Kidney (tissue), 14 donors: ENCODE measurements around the gene APBB3. TPM values are rescaled to one million over a fixed set of nuclear protein-coding genes. Genes with fewer than 3 reads are reported as not detected.
"Not testable (repeated sequence)": the region's sequence is repeated elsewhere in the genome, so short reads cannot be mapped to it uniquely, and the experiment has no call there.

Experiments
- DNase-seq, 5 donors: peaks; one replicate each; pipeline ENCODE4 v3.0.0-alpha.2; 2013 to 2020
- FAIRE-seq: peaks from 2 replicates; lab custom pipeline; 2012; peaks lifted over from hg19 to GRCh38; lab: Jason Lieb, UNC
- H3K27ac ChIP-seq, 2 donors: one replicate each; pipeline ENCODE4 v1.7.0; 2013; ENCODE audit warnings: low read depth in 2 of 2, low read length in 2 of 2, inconsistent platforms in 1 of 2
- H3K27me3 ChIP-seq: one replicate; pipeline ENCODE4 v1.7.1; 2013; ENCODE audit warnings: low read length, inconsistent platforms; ENCODE audit not compliant: control insufficient read depth, insufficient read depth
- H3K36me3 ChIP-seq, 3 donors: one replicate each; pipeline versions ENCODE4 v1.7.0 to v1.7.1; 2013; ENCODE audit warnings: low read length in 3 of 3, control low read depth in 1 of 3, inconsistent platforms in 1 of 3; ENCODE audit not compliant: insufficient read depth in 3 of 3, control insufficient read depth in 2 of 3
- H3K4me1 ChIP-seq, 3 donors: one replicate each; pipeline versions ENCODE4 v1.7.0 to v1.7.1; 2013; ENCODE audit warnings: low read length in 3 of 3, inconsistent platforms in 1 of 3, low read depth in 1 of 3; ENCODE audit not compliant: control insufficient read depth in 2 of 3, insufficient read depth in 2 of 3
- H3K4me3 ChIP-seq, 3 donors: one replicate each; pipeline versions ENCODE4 v1.7.0 to v1.8.1; 2013; ENCODE audit warnings: low read length in 3 of 3, control low read depth in 1 of 3, inconsistent platforms in 1 of 3
- H3K9ac ChIP-seq, 3 donors: one replicate each; pipeline versions ENCODE4 v1.7.0 to v1.7.1; 2013; ENCODE audit warnings: low read length in 3 of 3, control low read depth in 1 of 3, inconsistent platforms in 1 of 3
- H3K9me3 ChIP-seq, 3 donors: one replicate each; pipeline versions ENCODE4 v1.7.0 to v1.7.1; 2013; ENCODE audit warnings: low read length in 3 of 3, control low read depth in 1 of 3, inconsistent platforms in 1 of 3; ENCODE audit not compliant: control insufficient read depth in 2 of 3, insufficient read depth in 1 of 3
- intact Hi-C: fragments of 100-400 bp; cut with DNase I; formaldehyde crosslinking; loops from one replicate; pipeline ENCODE4 v1.11.1; 2022
- polyA plus RNA-seq: library from polyadenylated mRNA; stranded (reverse); fragments of 350-450 nt; fragmentation: Illumina TruSeq; extraction: RNeasy Lipid Tissue Mini Kit (QIAGEN cat#74804); gene quantifications from one replicate; pipeline ENCODE4 v1.2.3, GENCODE V29; 2014; ENCODE audit warnings: low read depth, low replicate concordance; ENCODE audit not compliant: insufficient read depth
- total RNA-seq: library from RNA; stranded (reverse); fragmentation: NEBNext Ultra II Directional; extraction: Animal tissue kit (Norgen Biotek cat#: 25700); gene quantifications from one replicate; pipeline ENCODE4 v1.2.1, GENCODE V29; 2021
- TF ChIP-seq, protein P1 (sequence below): IDR thresholded peaks from 3 replicates; pipeline ENCODE4 v1.5.1; 2012; ENCODE audit warnings: mild to moderate bottlenecking, moderate library complexity, borderline replicate concordance; ENCODE audit not compliant: insufficient read depth; ENCODE audit errors: extremely low read depth
- donor health status: control.
- donor health status: control.
- donor health status: control.
- donor health status: control.
- donor health status: control.
- donor health status: DM: yes; HTN: yes; CAD: no.
- donor health status: Normal renal cell carcinoma (clear cell type).

APBB3 gene
- total and polyA plus RNA-seq, 2 donors from 2014 or later, result 19.6 to 33.9 TPM

DNA sequence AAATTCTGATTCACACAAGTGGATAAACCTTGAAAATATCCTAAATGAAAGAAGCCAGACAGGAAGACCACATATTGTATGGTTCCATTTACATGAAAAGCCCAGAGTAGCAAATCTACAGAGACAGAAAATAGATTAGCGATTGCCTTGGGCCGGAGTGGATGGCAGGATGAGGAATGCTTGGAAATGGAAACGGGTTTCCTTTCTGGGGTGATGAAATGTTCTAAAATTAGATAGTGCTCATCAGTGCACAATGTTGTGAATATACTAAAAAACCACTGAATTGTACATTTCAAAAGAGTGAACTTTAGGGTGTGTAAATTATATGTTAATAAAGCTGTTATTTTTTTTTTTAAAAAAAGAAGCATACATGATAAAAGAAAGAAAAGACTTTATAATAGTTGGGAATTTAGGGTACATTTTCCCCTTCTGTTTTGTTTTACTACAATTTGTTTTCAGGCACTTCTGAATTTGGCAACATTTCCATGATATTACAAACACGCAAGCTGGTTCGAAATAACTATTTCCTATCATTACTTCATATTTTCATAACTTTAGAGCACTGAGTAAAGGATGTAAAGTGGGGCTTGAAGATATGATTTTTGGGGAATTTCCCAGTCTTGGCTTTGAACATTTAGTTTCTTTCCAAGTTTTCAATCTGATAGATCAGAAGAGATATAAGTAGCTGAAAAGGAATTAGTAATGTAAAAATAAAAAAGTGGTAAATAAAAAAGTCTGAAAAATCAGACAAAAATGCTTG, 24.1 kb upstream of the APBB3 start:
- intact Hi-C loops, result no loop called here
- Histone ChIP-seq H3K36me3 (no peaks in the 10 kb centered on the region), H3K27me3 (no peaks in the 10 kb centered on the region), H3K4me1 (no peaks in the 10 kb centered on the region), H3K9me3 (no peaks in the 10 kb centered on the region), H3K9ac (no peak overlapping the region), H3K4me3 (no peak overlapping the region), H3K27ac (no peak overlapping the region)
- DNase-seq (no peak), FAIRE-seq (no peak)
- TF ChIP-seq, protein P1, sequence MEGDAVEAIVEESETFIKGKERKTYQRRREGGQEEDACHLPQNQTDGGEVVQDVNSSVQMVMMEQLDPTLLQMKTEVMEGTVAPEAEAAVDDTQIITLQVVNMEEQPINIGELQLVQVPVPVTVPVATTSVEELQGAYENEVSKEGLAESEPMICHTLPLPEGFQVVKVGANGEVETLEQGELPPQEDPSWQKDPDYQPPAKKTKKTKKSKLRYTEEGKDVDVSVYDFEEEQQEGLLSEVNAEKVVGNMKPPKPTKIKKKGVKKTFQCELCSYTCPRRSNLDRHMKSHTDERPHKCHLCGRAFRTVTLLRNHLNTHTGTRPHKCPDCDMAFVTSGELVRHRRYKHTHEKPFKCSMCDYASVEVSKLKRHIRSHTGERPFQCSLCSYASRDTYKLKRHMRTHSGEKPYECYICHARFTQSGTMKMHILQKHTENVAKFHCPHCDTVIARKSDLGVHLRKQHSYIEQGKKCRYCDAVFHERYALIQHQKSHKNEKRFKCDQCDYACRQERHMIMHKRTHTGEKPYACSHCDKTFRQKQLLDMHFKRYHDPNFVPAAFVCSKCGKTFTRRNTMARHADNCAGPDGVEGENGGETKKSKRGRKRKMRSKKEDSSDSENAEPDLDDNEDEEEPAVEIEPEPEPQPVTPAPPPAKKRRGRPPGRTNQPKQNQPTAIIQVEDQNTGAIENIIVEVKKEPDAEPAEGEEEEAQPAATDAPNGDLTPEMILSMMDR, result no peak

GRCh38 chr5:140587495-140587894, 23.1 kb upstream of the APBB3 start:
- Histone ChIP-seq H3K27me3 (no peaks in the 10 kb centered on the region), H3K4me1 (no peaks in the 10 kb centered on the region), H3K9ac (no peak overlapping the region), H3K9me3 (no peaks in the 10 kb centered on the region), H3K27ac (no peak overlapping the region), H3K36me3 (no peaks in the 10 kb centered on the region), H3K4me3 (no peak overlapping the region)
- DNase-seq (no peak), FAIRE-seq (no peak)
- intact Hi-C loops, result no loop called here
- TF ChIP-seq, protein P1, result no peak

DNA sequence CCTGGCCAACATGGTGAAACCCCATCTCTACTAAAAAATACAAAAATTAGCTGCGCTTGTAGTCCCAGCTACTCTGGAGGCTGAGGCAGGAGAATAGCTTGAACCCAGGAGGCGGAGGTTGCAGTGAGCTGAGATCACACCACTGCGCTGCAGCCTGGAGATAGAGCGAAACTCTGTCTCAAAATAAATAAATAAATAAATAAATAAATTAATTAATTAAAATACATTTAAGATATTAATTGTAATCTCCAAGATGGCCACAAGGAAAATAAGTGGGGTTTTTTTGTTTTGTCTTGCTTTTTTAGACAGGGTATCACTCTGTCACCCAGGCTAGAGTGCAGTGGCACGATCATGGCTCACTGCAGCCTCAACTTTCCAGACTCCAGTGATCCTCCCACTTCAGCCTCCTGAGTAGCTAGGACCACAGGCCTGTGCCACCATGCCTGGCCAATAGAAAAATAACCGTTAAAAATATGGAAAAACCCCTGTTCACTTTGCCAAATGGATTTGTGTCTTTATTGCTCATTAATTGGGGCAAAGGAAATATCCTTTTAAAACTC, 14.9 kb upstream of the APBB3 start:
- H3K27me3 ChIP-seq, H3K36me3 ChIP-seq, FAIRE-seq, H3K9ac ChIP-seq, intact Hi-C loops, H3K4me1 ChIP-seq, H3K27ac ChIP-seq, H3K9me3 ChIP-seq, H3K4me3 ChIP-seq, DNase-seq: not testable (repeated sequence)

GRCh38 chr5:140576776-140577201, 12.4 kb upstream of the APBB3 start:
- Histone ChIP-seq H3K27me3 (no peaks in the 10 kb centered on the region), H3K4me3 (no peak overlapping the region), H3K4me1 (no peaks in the 10 kb centered on the region), H3K9me3 (no peaks in the 10 kb centered on the region), H3K27ac (no peak overlapping the region), H3K9ac (no peak overlapping the region), H3K36me3 (no peaks in the 10 kb centered on the region)
- intact Hi-C loops, result no loop called here
- TF ChIP-seq, protein P1, result no peak
- no peak for DNase-seq
- FAIRE-seq, result no peak
